GM12801 (cell line): ENCODE data around the gene POMC.

Experiments
- TF ChIP-seq, protein P1 (sequence below): IDR thresholded peaks from one replicate; pipeline ENCODE4 v1.5.1; 2011; ENCODE audit warnings: control low read depth; ENCODE audit not compliant: insufficient read length; ENCODE audit errors: extremely low read depth

POMC gene

DNA sequence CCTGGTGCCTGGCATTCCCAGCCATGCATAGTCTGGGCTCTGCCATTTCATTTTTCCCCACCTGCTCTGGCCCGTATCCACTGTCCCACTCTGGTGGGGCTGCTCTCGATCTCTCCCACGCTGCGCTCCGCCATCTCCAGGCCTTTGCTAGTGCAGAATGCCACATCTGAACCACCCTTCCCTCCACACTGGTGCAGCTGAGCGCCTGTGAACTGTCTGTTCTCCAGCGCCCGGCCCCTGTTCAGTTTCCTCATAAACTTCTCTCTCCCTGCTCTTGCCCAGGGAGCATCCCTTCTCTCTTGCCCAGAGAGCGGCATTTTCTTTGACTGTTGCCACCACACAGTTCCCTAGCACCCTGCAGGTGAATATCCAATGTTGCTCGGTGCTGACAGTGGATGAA lies 21.5 kb downstream of the POMC start:
- TF ChIP-seq, protein P1, sequence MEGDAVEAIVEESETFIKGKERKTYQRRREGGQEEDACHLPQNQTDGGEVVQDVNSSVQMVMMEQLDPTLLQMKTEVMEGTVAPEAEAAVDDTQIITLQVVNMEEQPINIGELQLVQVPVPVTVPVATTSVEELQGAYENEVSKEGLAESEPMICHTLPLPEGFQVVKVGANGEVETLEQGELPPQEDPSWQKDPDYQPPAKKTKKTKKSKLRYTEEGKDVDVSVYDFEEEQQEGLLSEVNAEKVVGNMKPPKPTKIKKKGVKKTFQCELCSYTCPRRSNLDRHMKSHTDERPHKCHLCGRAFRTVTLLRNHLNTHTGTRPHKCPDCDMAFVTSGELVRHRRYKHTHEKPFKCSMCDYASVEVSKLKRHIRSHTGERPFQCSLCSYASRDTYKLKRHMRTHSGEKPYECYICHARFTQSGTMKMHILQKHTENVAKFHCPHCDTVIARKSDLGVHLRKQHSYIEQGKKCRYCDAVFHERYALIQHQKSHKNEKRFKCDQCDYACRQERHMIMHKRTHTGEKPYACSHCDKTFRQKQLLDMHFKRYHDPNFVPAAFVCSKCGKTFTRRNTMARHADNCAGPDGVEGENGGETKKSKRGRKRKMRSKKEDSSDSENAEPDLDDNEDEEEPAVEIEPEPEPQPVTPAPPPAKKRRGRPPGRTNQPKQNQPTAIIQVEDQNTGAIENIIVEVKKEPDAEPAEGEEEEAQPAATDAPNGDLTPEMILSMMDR = no peak

- TF ChIP-seq, protein P1 = no peak
Measured at GRCh38 chr2:25145803-25146202, 22.6 kb downstream of the POMC start.

- TF ChIP-seq, protein P1 = no peak
Measured at GRCh38 chr2:25141120-25141519, 27.3 kb downstream of the POMC start.

DNA sequence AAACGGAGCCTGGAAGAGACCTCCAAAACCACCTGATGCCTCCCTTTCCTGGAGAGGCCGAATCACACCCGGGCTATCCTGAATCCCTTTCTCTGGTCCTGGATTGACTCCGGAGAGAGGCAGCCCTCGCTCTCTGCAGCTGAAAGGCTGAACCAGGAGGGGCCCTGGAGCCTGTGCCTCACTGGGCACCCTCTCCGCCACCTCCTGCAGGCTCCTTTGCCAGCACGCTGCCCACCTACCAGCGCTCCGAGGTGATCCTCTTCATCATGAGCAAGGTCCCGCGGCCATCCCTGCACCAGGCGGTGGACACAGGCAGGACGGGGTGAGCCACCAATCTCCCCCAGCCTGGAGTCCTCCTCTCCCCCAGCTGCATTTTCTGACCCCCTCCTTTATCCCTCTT lies 35.7 kb downstream of the POMC start:
- TF ChIP-seq, protein P1 = no peak

- TF ChIP-seq, protein P1 = no peak
Measured at GRCh38 chr2:25132299-25132635, 36.1 kb downstream of the POMC start.

- TF ChIP-seq, protein P1 = no peak
Measured at GRCh38 chr2:25131567-25132298, 36.6 kb downstream of the POMC start.

DNA sequence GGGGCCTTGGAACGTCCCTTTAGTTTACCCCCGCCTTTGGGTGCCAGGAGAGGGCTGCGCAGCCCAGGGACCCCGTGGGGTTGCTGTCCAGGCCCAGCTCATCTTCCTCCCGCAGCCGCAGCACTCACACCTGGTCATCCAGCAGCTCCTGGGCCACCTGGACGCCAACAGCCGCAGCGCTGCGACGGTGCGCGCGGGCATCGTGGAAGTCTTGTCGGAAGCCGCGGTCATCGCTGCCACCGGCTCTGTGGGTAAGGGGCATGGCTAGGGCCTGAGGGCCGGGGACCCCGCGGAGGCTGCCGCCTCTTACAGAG lies 37.2 kb downstream of the POMC start:
- TF ChIP-seq, protein P1 = no peak
